Transverse colon (tissue), 4 donors: ENCODE data around the gene PCDHGB6.

ENCODE experiments used
- EP300 ChIP-seq: sonication (generic); formaldehyde crosslinking; IDR thresholded peaks from one replicate; pipeline ENCODE4 v1.6.1; 2017; ENCODE audit warnings: antibody characterized with exemption, low read depth
- POLR2A ChIP-seq: fragments of 450-650 bp; IDR thresholded peaks from one replicate; pipeline ENCODE4 v1.6.1; 2016; ENCODE audit warnings: antibody characterized with exemption, mild to moderate bottlenecking, moderate library complexity
- POLR2AphosphoS5 ChIP-seq, 3 donors: sonication (generic); formaldehyde crosslinking; IDR thresholded peaks; one replicate each; pipeline ENCODE4 v1.6.1; 2016; ENCODE audit warnings: antibody characterized with exemption in 3 of 3
- TF ChIP-seq, protein P1 (sequence below), 5 experiments: fragments of 200-600 bp in 3 of 5; fragments of 450-650 bp in 2 of 5; sonication (generic) in 3 of 5; IDR thresholded peaks; 1 replicate in 2 of 5; 2 replicates in 3 of 5; pipeline ENCODE4 v1.5.1; 2016 to 2017; ENCODE audit warnings: antibody characterized with exemption in 5 of 5, inconsistent platforms in 3 of 5, mild to moderate bottlenecking in 2 of 5, moderate library complexity in 1 of 5

DNA sequence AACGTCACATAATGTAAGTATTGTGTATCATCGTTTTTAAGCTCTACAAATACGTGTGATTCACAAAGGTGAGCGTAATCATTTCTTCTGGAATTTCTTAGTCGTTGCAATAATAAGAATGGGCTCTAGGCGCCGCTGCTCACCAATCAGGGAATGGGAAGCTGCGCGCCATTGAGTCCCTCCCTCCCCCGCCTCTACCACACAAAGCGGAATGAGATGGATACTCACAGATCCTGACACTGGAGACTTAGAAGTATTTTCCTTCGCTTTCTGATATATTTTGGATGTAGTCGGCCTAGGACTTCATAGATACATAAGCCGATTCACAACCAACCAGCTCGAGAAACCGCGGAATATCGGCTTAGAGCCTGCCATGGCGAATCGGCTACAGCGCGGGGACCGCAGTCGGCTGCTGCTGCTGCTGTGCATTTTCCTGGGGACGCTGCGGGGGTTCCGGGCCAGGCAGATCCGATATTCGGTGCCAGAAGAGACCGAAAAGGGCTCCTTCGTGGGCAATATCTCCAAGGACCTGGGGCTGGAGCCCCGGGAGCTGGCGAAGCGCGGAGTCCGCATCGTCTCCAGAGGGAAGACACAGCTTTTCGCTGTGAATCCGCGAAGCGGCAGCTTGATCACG is 13.2 kb downstream of the PCDHGB6 start, which contains the start of gene PCDHGA11:
- TF ChIP-seq, protein P1, sequence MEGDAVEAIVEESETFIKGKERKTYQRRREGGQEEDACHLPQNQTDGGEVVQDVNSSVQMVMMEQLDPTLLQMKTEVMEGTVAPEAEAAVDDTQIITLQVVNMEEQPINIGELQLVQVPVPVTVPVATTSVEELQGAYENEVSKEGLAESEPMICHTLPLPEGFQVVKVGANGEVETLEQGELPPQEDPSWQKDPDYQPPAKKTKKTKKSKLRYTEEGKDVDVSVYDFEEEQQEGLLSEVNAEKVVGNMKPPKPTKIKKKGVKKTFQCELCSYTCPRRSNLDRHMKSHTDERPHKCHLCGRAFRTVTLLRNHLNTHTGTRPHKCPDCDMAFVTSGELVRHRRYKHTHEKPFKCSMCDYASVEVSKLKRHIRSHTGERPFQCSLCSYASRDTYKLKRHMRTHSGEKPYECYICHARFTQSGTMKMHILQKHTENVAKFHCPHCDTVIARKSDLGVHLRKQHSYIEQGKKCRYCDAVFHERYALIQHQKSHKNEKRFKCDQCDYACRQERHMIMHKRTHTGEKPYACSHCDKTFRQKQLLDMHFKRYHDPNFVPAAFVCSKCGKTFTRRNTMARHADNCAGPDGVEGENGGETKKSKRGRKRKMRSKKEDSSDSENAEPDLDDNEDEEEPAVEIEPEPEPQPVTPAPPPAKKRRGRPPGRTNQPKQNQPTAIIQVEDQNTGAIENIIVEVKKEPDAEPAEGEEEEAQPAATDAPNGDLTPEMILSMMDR (IDR thresholded peaks at IDR 0.05): peak in 2 of 5 experiments; percentile 18 to 20
- no peak for TF ChIP-seq POLR2AphosphoS5 (IDR thresholded peaks at IDR 0.05)
- no peak for TF ChIP-seq POLR2A
- TF ChIP-seq EP300: no peak
